K562 (cell line): ENCODE results near the gene CNKSR1. TPM values are rescaled to one million over a fixed set of nuclear protein-coding genes. Genes with fewer than 3 reads are reported as not detected.

ENCODE experiments used
- E2F3 ChIP-seq: fragments of 250-450 bp; sonication (Bioruptor Pico); IDR thresholded peaks from 2 replicates; pipeline ENCODE4 v1.4.0; 2020; ENCODE audit warnings: mild to moderate bottlenecking
- GATAD2A ChIP-seq: fragments of 450-650 bp; IDR thresholded peaks from 2 replicates; pipeline ENCODE4 v1.6.1; 2017
- KLF10 ChIP-seq: fragments of 250-450 bp; sonication (Bioruptor Pico); IDR thresholded peaks from 2 replicates; pipeline ENCODE4 v1.6.1; 2021; ENCODE audit warnings: matching md5 sums
- NCOA2 ChIP-seq, 2 experiments: fragments of 450-650 bp; IDR thresholded peaks; 2 replicates each; pipeline ENCODE4 v1.6.1; 2018; ENCODE audit warnings: mild to moderate bottlenecking in 2 of 2, moderate library complexity in 1 of 2; ENCODE audit not compliant: partially characterized antibody in 2 of 2
- NFXL1 ChIP-seq: fragments of 450-650 bp; formaldehyde crosslinking; IDR thresholded peaks from 2 replicates; pipeline ENCODE4 v1.4.0; 2021; ENCODE audit warnings: mild to moderate bottlenecking
- RBM17 ChIP-seq: fragments of 200-400 bp; formaldehyde crosslinking; IDR thresholded peaks from 2 replicates; pipeline ENCODE4 v1.6.1; 2017; ENCODE audit warnings: low read depth, mild to moderate bottlenecking, low read length, borderline replicate concordance
- SMARCB1 ChIP-seq: IDR thresholded peaks from 2 replicates; pipeline ENCODE4 v1.6.1; 2011; ENCODE audit warnings: improper control_type of control experiment, low read depth; ENCODE audit not compliant: insufficient read length
- SUPT5H ChIP-seq: fragments of 450-650 bp; IDR thresholded peaks from 2 replicates; pipeline ENCODE4 v1.6.1; 2016
- YY1 ChIP-seq, 3 experiments: IDR thresholded peaks; 2 replicates each; pipeline ENCODE4 v1.6.1; 2011; ENCODE audit warnings: low read length in 2 of 3, mild to moderate bottlenecking in 2 of 3, moderate library complexity in 2 of 3, borderline replicate concordance in 1 of 3, control low read depth in 1 of 3, low read depth in 1 of 3; ENCODE audit not compliant: insufficient read depth in 3 of 3, insufficient replicate concordance in 2 of 3, control insufficient read depth in 1 of 3, insufficient read length in 1 of 3; ENCODE audit errors: extremely low read depth in 1 of 3
- ZBED1 ChIP-seq: IDR thresholded peaks from 2 replicates; pipeline ENCODE4 v1.6.1; 2014
- ZBTB7A ChIP-seq: IDR thresholded peaks from 2 replicates; pipeline ENCODE4 v1.6.1; 2011; ENCODE audit warnings: low read depth, mild to moderate bottlenecking, low read length, moderate library complexity, borderline replicate concordance; ENCODE audit not compliant: control insufficient read depth
- polyA plus RNA-seq, 8 experiments: library from polyadenylated mRNA; depleted of rRNA in 4 of 8; stranded (reverse) in 5 of 8; unstranded in 3 of 8; fragments of >200 nt; fragmentation: Nextera tagmentation in 2 of 8; fragmentation: Illumina TruSeq in 1 of 8; extraction: Ambion mirVana in 2 of 8; extraction: Trizol in 1 of 8; gene quantifications; 2 replicates each; pipeline versions ENCODE4 v1.2.1 to v1.2.3, GENCODE V29; 2011 to 2014; ENCODE audit warnings: inconsistent platforms in 1 of 8, missing spikeins in 1 of 8
- total RNA-seq, 7 experiments: library from RNA; depleted of rRNA in 6 of 7; stranded (reverse); fragments of >200 nt in 6 of 7; fragmentation: Illumina TruSeq in 2 of 7; extraction: Trizol in 2 of 7; gene quantifications; 2 replicates each; pipeline versions ENCODE4 v1.2.1 to v1.2.3, GENCODE V29; 2011 to 2021; ENCODE audit warnings: low replicate concordance in 1 of 7
- TF ChIP-seq, protein P1 (sequence below): fragments of 450-650 bp; IDR thresholded peaks from one replicate; pipeline ENCODE4 v1.6.1; 2018; ENCODE audit warnings: mild to moderate bottlenecking, moderate library complexity; ENCODE audit not compliant: partially characterized antibody
- TF ChIP-seq, protein P2 (sequence below): fragments of 250-450 bp; sonication (Bioruptor Pico); IDR thresholded peaks from 2 replicates; pipeline ENCODE4 v1.8.0; 2021; ENCODE audit warnings: mild to moderate bottlenecking, moderate library complexity
- TF ChIP-seq, protein P3 (sequence below): fragments of 250-450 bp; sonication (Bioruptor Pico); IDR thresholded peaks from 2 replicates; pipeline ENCODE4 v1.4.0; 2020; ENCODE audit warnings: mild to moderate bottlenecking, moderate library complexity
- TF ChIP-seq, protein P4 (sequence below): sonication (generic); formaldehyde crosslinking; IDR thresholded peaks from 2 replicates; pipeline ENCODE4 v1.8.0; 2022; ENCODE audit warnings: mild to moderate bottlenecking, missing genetic modification reagents
- TF ChIP-seq, protein P5 (sequence below): fragments of 250-450 bp; sonication (Bioruptor Pico); IDR thresholded peaks from 2 replicates; pipeline ENCODE4 v1.9.0; 2021; ENCODE audit warnings: mild to moderate bottlenecking, inconsistent platforms

The CNKSR1 gene
- total and polyA plus RNA-seq, 9 of the 15 experiments (the other 6 are each of a cell fraction or from before 2014, with no cell fraction given), result 0.03 to 2.8 (median 1.1) TPM

DNA sequence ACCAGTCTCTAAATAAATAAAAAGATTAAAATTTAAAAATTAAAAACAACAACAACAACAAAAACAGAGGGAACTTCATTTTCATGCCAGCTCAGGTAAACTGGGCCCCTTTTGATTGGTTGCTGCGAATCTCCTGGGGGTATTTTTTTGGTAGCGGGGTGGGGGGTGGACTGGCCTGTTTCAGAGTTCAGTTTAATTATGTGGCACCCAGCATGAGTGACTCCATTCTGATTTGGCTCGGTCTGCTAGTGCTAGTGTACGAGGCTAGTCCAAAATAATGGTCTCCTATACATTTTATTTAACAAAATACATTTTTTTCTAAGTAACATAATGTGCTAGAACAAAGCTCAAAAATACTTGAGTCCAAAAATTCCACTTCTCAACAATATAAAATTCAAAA lies 47.5 kb upstream of the CNKSR1 start (continued):
- TF ChIP-seq KLF10 (no peak), SMARCB1 (no peak), ZBTB7A (no peak), ZBED1 (no peak), NCOA2 (IDR thresholded peaks at IDR 0.05; ENCODE audit: partially characterized antibody in 2 of 2) (no peak), E2F3 (CRISPR knock-in tag) (0 out of 2 replicates have a peak, but pooled peaks have one; percentile 35), GATAD2A (no peak), YY1 (IDR thresholded peaks at IDR 0.05; ENCODE audit: borderline replicate concordance in 1 of 3, control insufficient read depth in 1 of 3, extremely low read depth in 1 of 3, insufficient read depth in 3 of 3, insufficient read length in 1 of 3, insufficient replicate concordance in 2 of 3, low read depth in 1 of 3, low read length in 2 of 3) (no peak), SUPT5H (no peak), NFXL1 (CRISPR knock-in tag) (no peak), RBM17 (no peak)
- TF ChIP-seq, protein P1, sequence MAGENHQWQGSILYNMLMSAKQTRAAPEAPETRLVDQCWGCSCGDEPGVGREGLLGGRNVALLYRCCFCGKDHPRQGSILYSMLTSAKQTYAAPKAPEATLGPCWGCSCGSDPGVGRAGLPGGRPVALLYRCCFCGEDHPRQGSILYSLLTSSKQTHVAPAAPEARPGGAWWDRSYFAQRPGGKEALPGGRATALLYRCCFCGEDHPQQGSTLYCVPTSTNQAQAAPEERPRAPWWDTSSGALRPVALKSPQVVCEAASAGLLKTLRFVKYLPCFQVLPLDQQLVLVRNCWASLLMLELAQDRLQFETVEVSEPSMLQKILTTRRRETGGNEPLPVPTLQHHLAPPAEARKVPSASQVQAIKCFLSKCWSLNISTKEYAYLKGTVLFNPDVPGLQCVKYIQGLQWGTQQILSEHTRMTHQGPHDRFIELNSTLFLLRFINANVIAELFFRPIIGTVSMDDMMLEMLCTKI, result no peak
- TF ChIP-seq, protein P2, sequence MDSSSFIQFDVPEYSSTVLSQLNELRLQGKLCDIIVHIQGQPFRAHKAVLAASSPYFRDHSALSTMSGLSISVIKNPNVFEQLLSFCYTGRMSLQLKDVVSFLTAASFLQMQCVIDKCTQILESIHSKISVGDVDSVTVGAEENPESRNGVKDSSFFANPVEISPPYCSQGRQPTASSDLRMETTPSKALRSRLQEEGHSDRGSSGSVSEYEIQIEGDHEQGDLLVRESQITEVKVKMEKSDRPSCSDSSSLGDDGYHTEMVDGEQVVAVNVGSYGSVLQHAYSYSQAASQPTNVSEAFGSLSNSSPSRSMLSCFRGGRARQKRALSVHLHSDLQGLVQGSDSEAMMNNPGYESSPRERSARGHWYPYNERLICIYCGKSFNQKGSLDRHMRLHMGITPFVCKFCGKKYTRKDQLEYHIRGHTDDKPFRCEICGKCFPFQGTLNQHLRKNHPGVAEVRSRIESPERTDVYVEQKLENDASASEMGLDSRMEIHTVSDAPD (CRISPR knock-in tag), result no peak
- TF ChIP-seq, protein P3, sequence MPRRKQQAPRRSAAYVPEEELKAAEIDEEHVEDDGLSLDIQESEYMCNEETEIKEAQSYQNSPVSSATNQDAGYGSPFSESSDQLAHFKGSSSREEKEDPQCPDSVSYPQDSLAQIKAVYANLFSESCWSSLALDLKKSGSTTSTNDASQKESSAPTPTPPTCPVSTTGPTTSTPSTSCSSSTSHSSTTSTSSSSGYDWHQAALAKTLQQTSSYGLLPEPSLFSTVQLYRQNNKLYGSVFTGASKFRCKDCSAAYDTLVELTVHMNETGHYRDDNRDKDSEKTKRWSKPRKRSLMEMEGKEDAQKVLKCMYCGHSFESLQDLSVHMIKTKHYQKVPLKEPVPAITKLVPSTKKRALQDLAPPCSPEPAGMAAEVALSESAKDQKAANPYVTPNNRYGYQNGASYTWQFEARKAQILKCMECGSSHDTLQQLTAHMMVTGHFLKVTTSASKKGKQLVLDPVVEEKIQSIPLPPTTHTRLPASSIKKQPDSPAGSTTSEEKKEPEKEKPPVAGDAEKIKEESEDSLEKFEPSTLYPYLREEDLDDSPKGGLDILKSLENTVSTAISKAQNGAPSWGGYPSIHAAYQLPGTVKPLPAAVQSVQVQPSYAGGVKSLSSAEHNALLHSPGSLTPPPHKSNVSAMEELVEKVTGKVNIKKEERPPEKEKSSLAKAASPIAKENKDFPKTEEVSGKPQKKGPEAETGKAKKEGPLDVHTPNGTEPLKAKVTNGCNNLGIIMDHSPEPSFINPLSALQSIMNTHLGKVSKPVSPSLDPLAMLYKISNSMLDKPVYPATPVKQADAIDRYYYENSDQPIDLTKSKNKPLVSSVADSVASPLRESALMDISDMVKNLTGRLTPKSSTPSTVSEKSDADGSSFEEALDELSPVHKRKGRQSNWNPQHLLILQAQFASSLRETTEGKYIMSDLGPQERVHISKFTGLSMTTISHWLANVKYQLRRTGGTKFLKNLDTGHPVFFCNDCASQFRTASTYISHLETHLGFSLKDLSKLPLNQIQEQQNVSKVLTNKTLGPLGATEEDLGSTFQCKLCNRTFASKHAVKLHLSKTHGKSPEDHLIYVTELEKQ (CRISPR knock-in tag), result peak; percentile 73; the same call in 1 of the 2 replicates
- TF ChIP-seq, protein P4, sequence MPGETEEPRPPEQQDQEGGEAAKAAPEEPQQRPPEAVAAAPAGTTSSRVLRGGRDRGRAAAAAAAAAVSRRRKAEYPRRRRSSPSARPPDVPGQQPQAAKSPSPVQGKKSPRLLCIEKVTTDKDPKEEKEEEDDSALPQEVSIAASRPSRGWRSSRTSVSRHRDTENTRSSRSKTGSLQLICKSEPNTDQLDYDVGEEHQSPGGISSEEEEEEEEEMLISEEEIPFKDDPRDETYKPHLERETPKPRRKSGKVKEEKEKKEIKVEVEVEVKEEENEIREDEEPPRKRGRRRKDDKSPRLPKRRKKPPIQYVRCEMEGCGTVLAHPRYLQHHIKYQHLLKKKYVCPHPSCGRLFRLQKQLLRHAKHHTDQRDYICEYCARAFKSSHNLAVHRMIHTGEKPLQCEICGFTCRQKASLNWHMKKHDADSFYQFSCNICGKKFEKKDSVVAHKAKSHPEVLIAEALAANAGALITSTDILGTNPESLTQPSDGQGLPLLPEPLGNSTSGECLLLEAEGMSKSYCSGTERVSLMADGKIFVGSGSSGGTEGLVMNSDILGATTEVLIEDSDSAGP (CRISPR knock-in tag), result no peak
- TF ChIP-seq, protein P5, sequence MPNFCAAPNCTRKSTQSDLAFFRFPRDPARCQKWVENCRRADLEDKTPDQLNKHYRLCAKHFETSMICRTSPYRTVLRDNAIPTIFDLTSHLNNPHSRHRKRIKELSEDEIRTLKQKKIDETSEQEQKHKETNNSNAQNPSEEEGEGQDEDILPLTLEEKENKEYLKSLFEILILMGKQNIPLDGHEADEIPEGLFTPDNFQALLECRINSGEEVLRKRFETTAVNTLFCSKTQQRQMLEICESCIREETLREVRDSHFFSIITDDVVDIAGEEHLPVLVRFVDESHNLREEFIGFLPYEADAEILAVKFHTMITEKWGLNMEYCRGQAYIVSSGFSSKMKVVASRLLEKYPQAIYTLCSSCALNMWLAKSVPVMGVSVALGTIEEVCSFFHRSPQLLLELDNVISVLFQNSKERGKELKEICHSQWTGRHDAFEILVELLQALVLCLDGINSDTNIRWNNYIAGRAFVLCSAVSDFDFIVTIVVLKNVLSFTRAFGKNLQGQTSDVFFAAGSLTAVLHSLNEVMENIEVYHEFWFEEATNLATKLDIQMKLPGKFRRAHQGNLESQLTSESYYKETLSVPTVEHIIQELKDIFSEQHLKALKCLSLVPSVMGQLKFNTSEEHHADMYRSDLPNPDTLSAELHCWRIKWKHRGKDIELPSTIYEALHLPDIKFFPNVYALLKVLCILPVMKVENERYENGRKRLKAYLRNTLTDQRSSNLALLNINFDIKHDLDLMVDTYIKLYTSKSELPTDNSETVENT, result no peak
